Cardiac muscle cell (in vitro differentiated cells and primary cell): ENCODE measurements around the gene TAPBPL. TPM values are rescaled to one million over a fixed set of nuclear protein-coding genes. Genes with fewer than 3 reads are reported as not detected.
A peak's percentile ranks its signal among the peaks of the same experiment; 100 is the strongest.

Experiments used
- DNase-seq, 2 donors: peaks; one replicate each; pipeline versions ENCODE4 v3.0.0 to v3.0.0-alpha.2; 2010 to 2017; ENCODE audit warnings: low read depth in 1 of 2, low spot score in 1 of 2
- H3K27ac ChIP-seq: fragments of 200-600 bp; sonication (generic); 2 replicates; pipeline ENCODE4 v1.5.1; 2016
- H3K27me3 ChIP-seq: fragments of 200-600 bp; sonication (generic); 2 replicates; pipeline ENCODE4 v1.6.0; 2016; ENCODE audit warnings: control low read depth
- H3K36me3 ChIP-seq: fragments of 200-600 bp; sonication (generic); 2 replicates; pipeline ENCODE4 v1.5.1; 2016; ENCODE audit warnings: control low read depth
- H3K4me1 ChIP-seq: fragments of 200-600 bp; sonication (generic); 2 replicates; pipeline ENCODE4 v1.8.1; 2017; ENCODE audit warnings: low read depth, mild to moderate bottlenecking, mixed run types
- H3K4me3 ChIP-seq: fragments of 200-600 bp; sonication (generic); 2 replicates; pipeline ENCODE4 v1.5.1; 2016; ENCODE audit warnings: mild to moderate bottlenecking
- H3K9me3 ChIP-seq: fragments of 200-600 bp; sonication (generic); 2 replicates; pipeline ENCODE4 v1.5.1; 2017; ENCODE audit warnings: low read depth, mild to moderate bottlenecking, control low read depth
- polyA plus RNA-seq: library from polyadenylated mRNA; unstranded; fragments of >200 nt; fragmentation: Nextera tagmentation; extraction: Ambion mirVana; gene quantifications from 2 replicates; pipeline ENCODE4 v1.2.1, GENCODE V29; 2016
- total RNA-seq: library from RNA; depleted of rRNA; stranded (reverse); fragments of >200 nt; gene quantifications from 2 replicates; pipeline ENCODE4 v1.2.3, GENCODE V29; 2016
- TF ChIP-seq, protein P1 (sequence below): IDR thresholded peaks from 2 replicates; pipeline ENCODE4 v1.5.1; 2012; ENCODE audit warnings: low read depth, mild to moderate bottlenecking, low read length

The TAPBPL gene, protein sequence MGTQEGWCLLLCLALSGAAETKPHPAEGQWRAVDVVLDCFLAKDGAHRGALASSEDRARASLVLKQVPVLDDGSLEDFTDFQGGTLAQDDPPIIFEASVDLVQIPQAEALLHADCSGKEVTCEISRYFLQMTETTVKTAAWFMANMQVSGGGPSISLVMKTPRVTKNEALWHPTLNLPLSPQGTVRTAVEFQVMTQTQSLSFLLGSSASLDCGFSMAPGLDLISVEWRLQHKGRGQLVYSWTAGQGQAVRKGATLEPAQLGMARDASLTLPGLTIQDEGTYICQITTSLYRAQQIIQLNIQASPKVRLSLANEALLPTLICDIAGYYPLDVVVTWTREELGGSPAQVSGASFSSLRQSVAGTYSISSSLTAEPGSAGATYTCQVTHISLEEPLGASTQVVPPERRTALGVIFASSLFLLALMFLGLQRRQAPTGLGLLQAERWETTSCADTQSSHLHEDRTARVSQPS
- 2.8 and 3.4 TPM in 2 replicates for total RNA-seq
- 1.5 and 3.3 TPM in 2 replicates for polyA plus RNA-seq

DNA sequence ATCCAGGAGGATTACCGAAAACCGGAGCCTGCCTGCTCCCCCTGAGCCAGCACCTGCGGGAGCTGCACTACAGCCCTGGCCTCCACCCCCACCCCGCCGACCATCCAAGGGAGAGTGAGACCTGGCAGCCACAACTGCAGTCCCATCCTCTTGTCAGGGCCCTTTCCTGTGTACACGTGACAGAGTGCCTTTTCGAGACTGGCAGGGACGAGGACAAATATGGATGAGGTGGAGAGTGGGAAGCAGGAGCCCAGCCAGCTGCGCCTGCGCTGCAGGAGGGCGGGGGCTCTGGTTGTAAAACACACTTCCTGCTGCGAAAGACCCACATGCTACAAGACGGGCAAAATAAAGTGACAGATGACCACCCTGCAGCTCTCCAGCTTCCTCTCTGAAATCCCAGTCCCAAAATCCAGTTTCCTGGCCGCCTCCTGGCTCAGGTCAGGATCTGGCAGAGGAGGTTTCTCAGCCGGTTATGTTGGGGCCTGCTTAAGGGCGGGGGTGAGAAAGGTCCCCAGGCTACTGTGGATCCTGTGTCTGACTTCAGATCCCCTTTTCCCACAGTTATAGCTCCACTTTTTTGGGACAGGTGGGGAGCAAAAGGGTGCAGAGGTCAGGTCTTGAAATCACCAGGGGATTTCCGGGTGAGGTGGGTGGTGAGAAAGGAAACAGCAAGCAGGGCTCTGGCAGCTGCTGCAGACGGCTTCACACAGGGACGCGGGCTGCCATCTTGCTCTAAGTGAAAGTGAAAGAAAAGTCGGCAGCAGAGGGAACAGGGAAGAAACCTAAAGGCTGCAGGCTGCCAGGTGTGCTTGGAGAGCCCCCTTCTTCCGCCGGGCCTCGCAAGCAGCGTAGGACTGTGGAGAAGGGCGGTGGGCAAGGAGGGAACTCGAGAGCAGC is at the start of gene TAPBPL:
TAPBPL (plus strand) TSS at position 695 of the 897 bp plus-strand sequence. CDS start 207 bp downstream, outside the sequence.
- Histone ChIP-seq H3K27ac (peak within 1 kb of the TSS; percentile 92), H3K9me3 (no peaks in the 10 kb centered on the region), H3K4me1 (peaks cover 24% of the 10 kb centered on the region), H3K4me3 (peak within 1 kb of the TSS; percentile 25), H3K27me3 (no peaks in the 10 kb centered on the region), H3K36me3 (no peaks in the 10 kb centered on the region)
- DNase-seq: peak; percentile 86 to 88
- TF ChIP-seq, protein P1, sequence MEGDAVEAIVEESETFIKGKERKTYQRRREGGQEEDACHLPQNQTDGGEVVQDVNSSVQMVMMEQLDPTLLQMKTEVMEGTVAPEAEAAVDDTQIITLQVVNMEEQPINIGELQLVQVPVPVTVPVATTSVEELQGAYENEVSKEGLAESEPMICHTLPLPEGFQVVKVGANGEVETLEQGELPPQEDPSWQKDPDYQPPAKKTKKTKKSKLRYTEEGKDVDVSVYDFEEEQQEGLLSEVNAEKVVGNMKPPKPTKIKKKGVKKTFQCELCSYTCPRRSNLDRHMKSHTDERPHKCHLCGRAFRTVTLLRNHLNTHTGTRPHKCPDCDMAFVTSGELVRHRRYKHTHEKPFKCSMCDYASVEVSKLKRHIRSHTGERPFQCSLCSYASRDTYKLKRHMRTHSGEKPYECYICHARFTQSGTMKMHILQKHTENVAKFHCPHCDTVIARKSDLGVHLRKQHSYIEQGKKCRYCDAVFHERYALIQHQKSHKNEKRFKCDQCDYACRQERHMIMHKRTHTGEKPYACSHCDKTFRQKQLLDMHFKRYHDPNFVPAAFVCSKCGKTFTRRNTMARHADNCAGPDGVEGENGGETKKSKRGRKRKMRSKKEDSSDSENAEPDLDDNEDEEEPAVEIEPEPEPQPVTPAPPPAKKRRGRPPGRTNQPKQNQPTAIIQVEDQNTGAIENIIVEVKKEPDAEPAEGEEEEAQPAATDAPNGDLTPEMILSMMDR: no peak

DNA sequence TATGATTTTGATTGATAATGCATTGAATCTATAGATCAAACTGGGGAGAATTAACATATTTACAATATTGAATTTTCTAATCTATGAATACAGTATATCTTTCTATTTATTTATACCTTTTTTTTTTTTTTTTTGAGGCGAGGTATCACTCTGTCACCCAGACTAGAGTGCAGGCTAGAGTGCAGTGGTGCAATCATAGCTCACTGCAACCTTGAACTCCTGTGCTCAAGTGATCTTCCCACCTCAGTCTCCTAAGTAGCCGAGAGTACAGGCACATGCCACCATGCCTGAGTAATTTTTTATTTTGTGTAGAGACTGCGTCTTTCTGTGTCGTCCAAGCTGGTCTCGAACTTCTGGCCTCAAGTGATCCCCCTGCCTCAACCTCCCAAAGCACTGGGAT is 47.5 kb upstream of the TAPBPL start:
- DNase-seq: no peak
- TF ChIP-seq, protein P1: no peak
- Histone ChIP-seq H3K27ac (no peak overlapping the region), H3K9me3 (no peaks in the 10 kb centered on the region), H3K36me3 (no peaks in the 10 kb centered on the region), H3K4me3 (no peak overlapping the region), H3K4me1 (no peaks in the 10 kb centered on the region), H3K27me3 (no peaks in the 10 kb centered on the region)

DNA sequence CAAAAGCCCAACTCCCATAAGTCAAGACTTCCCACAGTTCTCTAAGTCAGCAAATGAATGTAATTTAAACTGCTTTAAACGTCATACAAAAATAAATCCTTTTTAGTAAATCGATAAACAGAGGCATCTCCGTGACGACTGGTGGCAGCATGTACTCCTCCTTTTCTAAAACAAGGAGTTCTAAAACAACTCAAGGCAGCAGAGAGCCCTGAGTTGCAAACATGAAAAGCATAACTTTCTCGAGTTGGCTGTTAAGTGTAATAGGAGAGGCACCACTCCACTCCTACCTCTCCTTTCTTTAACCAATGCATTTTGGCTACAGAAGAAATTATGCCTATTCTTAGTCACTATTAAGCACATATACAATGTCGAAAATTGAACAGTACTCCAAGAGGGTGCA is 45.9 kb upstream of the TAPBPL start:
- H3K9me3 ChIP-seq: no peaks in the 10 kb centered on the region
- DNase-seq: no peak
- TF ChIP-seq, protein P1: no peak
- no peak overlapping the region for H3K4me3 ChIP-seq
- no peaks in the 10 kb centered on the region for H3K36me3 ChIP-seq
- no peak overlapping the region for H3K27ac ChIP-seq
- H3K4me1 ChIP-seq: no peaks in the 10 kb centered on the region
- no peaks in the 10 kb centered on the region for H3K27me3 ChIP-seq

DNA sequence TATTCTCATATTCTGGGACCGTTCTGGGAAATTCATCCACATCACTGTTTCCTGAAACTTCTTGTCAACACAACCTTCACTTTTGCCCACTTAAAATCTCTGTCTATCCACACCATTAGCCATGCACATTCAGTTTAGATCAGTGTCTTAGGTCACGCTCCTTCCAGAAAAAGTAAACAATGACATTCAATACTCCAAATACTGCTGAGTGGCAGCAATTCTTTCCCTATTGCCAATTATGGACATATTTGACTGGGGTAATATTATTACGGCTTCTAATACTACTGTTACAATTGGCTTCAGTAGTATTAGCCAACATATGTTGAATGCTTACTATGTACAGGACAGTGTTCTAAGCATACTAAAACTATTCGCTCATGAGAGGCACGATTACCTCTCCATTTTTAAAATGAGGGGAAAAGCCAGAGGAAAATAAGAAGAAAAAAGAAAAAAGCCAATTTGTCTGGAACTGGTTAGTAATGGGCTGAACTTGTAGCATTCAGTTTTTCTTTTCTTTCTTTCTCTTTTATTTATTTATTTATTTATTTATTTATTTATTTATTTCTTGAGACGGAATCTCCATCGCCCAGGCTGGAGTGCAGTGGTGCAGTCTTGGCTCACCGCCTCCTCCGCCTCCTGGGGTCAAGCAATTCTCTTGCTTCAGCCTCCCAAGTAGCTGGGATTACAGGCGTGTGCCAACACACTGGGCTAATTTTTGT is 44.4 kb upstream of the TAPBPL start:
- no peaks in the 10 kb centered on the region for H3K36me3 ChIP-seq
- TF ChIP-seq, protein P1: no peak
- DNase-seq: no peak
- H3K4me1 ChIP-seq: no peaks in the 10 kb centered on the region
- H3K27ac ChIP-seq: no peak overlapping the region
- H3K4me3 ChIP-seq: no peak overlapping the region
- H3K27me3 ChIP-seq: no peaks in the 10 kb centered on the region
- H3K9me3 ChIP-seq: no peaks in the 10 kb centered on the region

DNA sequence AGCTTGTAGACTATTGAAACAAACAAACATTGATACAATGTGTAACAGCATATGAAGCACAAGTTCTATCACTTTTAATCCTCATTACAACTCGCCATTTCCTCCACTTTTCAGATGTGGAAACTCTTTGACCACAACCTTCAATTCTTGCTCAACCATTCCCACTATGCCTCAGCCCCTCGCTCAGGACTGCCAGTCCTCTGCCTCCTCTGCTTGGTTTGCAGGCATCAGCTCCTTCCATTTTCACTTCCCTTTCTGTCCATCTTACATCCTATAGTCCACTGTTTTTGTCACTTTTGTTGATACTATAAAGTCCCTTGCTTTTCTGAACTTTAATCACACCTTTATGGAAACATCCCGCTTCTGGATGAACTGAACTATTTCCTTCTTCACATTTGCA is 35.2 kb upstream of the TAPBPL start:
- H3K27ac ChIP-seq: no peak overlapping the region
- no peak overlapping the region for H3K4me3 ChIP-seq
- no peaks in the 10 kb centered on the region for H3K27me3 ChIP-seq
- H3K36me3 ChIP-seq: no peaks in the 10 kb centered on the region
- TF ChIP-seq, protein P1: no peak
- DNase-seq: peak in 1 of 2 donors; percentile 54
- no peaks in the 10 kb centered on the region for H3K9me3 ChIP-seq
- H3K4me1 ChIP-seq: no peaks in the 10 kb centered on the region
